GM23338 (cell line): ENCODE results near the gene ERC1. TPM values are rescaled to one million over a fixed set of nuclear protein-coding genes. Genes with fewer than 3 reads are reported as not detected.

Experiments
- ATAC-seq: fragments of 200-7000 bp; cut with Tn5 transposase; 3 replicates; pipeline ENCODE4 v1.9.1; 2020
- DNase-seq: peaks from one replicate; pipeline ENCODE4 v3.0.0-alpha.2; 2015; ENCODE audit warnings: low spot score
- H2AFZ ChIP-seq: fragments of 200-600 bp; sonication (generic); 2 replicates; pipeline ENCODE4 v1.8.0; 2016; ENCODE audit warnings: antibody characterized with exemption, mild to moderate bottlenecking, moderate library complexity
- H3F3A ChIP-seq: fragments of 200-600 bp; sonication (generic); replicated peaks from 2 replicates; pipeline ENCODE4 v1.8.0; 2017; ENCODE audit warnings: antibody characterized with exemption, mixed run types, low read depth
- H3K27ac ChIP-seq: fragments of 200-600 bp; sonication (generic); 2 replicates; pipeline ENCODE4 v1.6.1; 2016; ENCODE audit warnings: low read depth
- H3K27me3 ChIP-seq: fragments of 200-600 bp; sonication (generic); 2 replicates; pipeline ENCODE4 v1.8.0; 2016; ENCODE audit warnings: mild to moderate bottlenecking, mixed run types, moderate library complexity; ENCODE audit not compliant: insufficient read depth
- H3K36me3 ChIP-seq: fragments of 200-600 bp; sonication (generic); 2 replicates; pipeline ENCODE4 v1.8.0; 2016; ENCODE audit warnings: mild to moderate bottlenecking; ENCODE audit not compliant: insufficient read depth
- H3K4me1 ChIP-seq: fragments of 200-600 bp; sonication (generic); 2 replicates; pipeline ENCODE4 v1.8.0; 2016; ENCODE audit warnings: mild to moderate bottlenecking, moderate library complexity; ENCODE audit not compliant: insufficient read depth
- H3K4me2 ChIP-seq: fragments of 200-600 bp; sonication (generic); 2 replicates; pipeline ENCODE4 v1.7.1; 2017; ENCODE audit warnings: mixed run types
- H3K4me3 ChIP-seq: fragments of 200-600 bp; sonication (generic); 2 replicates; pipeline ENCODE4 v1.6.1; 2016; ENCODE audit warnings: mixed run types
- H3K79me2 ChIP-seq: fragments of 200-600 bp; sonication (generic); replicated peaks from 2 replicates; pipeline ENCODE4 v1.8.0; 2017; ENCODE audit warnings: mild to moderate bottlenecking; ENCODE audit not compliant: insufficient read depth
- H3K9me2 ChIP-seq: fragments of 200-600 bp; sonication (generic); 2 replicates; pipeline ENCODE4 v1.8.0; 2017; ENCODE audit not compliant: insufficient read depth
- H4K20me1 ChIP-seq: fragments of 200-600 bp; sonication (generic); replicated peaks from 2 replicates; pipeline ENCODE4 v1.8.0; 2017; ENCODE audit warnings: mild to moderate bottlenecking; ENCODE audit not compliant: insufficient read depth
- H3K27ac Mint-ChIP-seq: 2 replicates; pipeline ENCODE4 v1.8.0; 2020; ENCODE audit warnings: inconsistent platforms, mild to moderate bottlenecking, moderate library complexity, mixed read lengths
- H3K27me3 Mint-ChIP-seq: 3 replicates; pipeline ENCODE4 v1.8.0; 2022; ENCODE audit warnings: low read depth, mild to moderate bottlenecking, moderate library complexity, mixed read lengths, inconsistent platforms; ENCODE audit not compliant: insufficient read depth, poor library complexity
- H3K36me3 Mint-ChIP-seq: 3 replicates; pipeline ENCODE4 v1.8.0; 2021; ENCODE audit warnings: low read depth, mild to moderate bottlenecking, inconsistent platforms, moderate library complexity, mixed read lengths
- H3K4me1 Mint-ChIP-seq: 3 replicates; pipeline ENCODE4 v1.8.0; 2020; ENCODE audit warnings: mild to moderate bottlenecking, inconsistent platforms, mixed read lengths
- H3K4me3 Mint-ChIP-seq: 3 replicates; pipeline ENCODE4 v1.8.0; 2021; ENCODE audit warnings: moderate library complexity, mild to moderate bottlenecking, inconsistent platforms, mixed read lengths
- H3K9me3 Mint-ChIP-seq: 3 replicates; pipeline ENCODE4 v1.8.0; 2020; ENCODE audit warnings: moderate library complexity, mild to moderate bottlenecking, inconsistent platforms, mixed read lengths
- CREB1 ChIP-seq: fragments of 250-450 bp; sonication (Bioruptor Pico); IDR thresholded peaks from 2 replicates; pipeline ENCODE4 v1.5.0; 2020; ENCODE audit warnings: low read depth, mild to moderate bottlenecking, moderate library complexity
- CTCF ChIP-seq, 2 experiments: fragments of 200-600 bp in 1 of 2; sonication (generic) in 1 of 2; conservative IDR thresholded peaks; 2 replicates each; pipeline versions ENCODE4 v1.5.1 to v1.6.1; 2016 to 2017; ENCODE audit warnings: antibody characterized with exemption in 2 of 2, low read depth in 2 of 2, mild to moderate bottlenecking in 2 of 2, moderate library complexity in 1 of 2
- EZH2 ChIP-seq: fragments of 200-600 bp; sonication (generic); IDR thresholded peaks from one replicate; pipeline ENCODE4 v1.8.0; 2017; ENCODE audit warnings: antibody characterized with exemption, mild to moderate bottlenecking, low read depth; ENCODE audit not compliant: unreplicated experiment
- EZH2phosphoT487 ChIP-seq: fragments of 200-600 bp; sonication (generic); IDR thresholded peaks from one replicate; pipeline ENCODE4 v1.8.1; 2018; ENCODE audit warnings: antibody characterized with exemption; ENCODE audit not compliant: unreplicated experiment
- JUNB ChIP-seq: IDR thresholded peaks from one replicate; pipeline ENCODE4 v1.6.1; 2016; ENCODE audit warnings: antibody characterized with exemption; ENCODE audit not compliant: unreplicated experiment
- NANOG ChIP-seq: IDR thresholded peaks from 2 replicates; pipeline ENCODE4 v1.6.1; 2016; ENCODE audit warnings: antibody characterized with exemption, borderline replicate concordance
- POLR2AphosphoS5 ChIP-seq: IDR thresholded peaks from 2 replicates; pipeline ENCODE4 v1.6.1; 2016; ENCODE audit warnings: antibody characterized with exemption, low read depth
- REST ChIP-seq: IDR thresholded peaks from one replicate; pipeline ENCODE4 v1.6.1; 2018; ENCODE audit warnings: antibody characterized with exemption; ENCODE audit not compliant: unreplicated experiment
- ZNF114 ChIP-seq: fragments of 250-450 bp; sonication (Bioruptor Pico); IDR thresholded peaks from 2 replicates; pipeline ENCODE4 v1.5.0; 2020; ENCODE audit warnings: mild to moderate bottlenecking, moderate library complexity
- ZNF331 ChIP-seq: fragments of 250-450 bp; sonication (Bioruptor Pico); IDR thresholded peaks from 2 replicates; pipeline ENCODE4 v1.5.0; 2020; ENCODE audit warnings: low read depth, mild to moderate bottlenecking, moderate library complexity
- ZNF462 ChIP-seq: fragments of 250-450 bp; sonication (Bioruptor Pico); IDR thresholded peaks from 2 replicates; pipeline ENCODE4 v1.5.0; 2020; ENCODE audit warnings: mild to moderate bottlenecking, moderate library complexity
- polyA plus RNA-seq: library from polyadenylated mRNA; unstranded; fragments of >200 nt; fragmentation: Nextera tagmentation; extraction: Ambion mirVana; gene quantifications from 2 replicates; pipeline ENCODE4 v1.2.1, GENCODE V29; 2016
- total RNA-seq: library from RNA; depleted of rRNA; stranded (reverse); fragments of >200 nt; shearing (Covaris generic); gene quantifications from 2 replicates; pipeline ENCODE4 v1.2.3, GENCODE V29; 2014

The ERC1 gene
- total and polyA plus RNA-seq, 2 experiments from 2014 or later: 28.1 to 35.3 TPM

- Mint-ChIP-seq H3K27me3 (peaks cover 3% of the 10 kb centered on the region), H3K27ac (no peak overlapping the region), H3K4me1 (peaks cover 6% of the 10 kb centered on the region; the same call in 1 of the 3 replicates), H3K4me3 (no peak overlapping the region), H3K36me3 (peaks cover 3% of the 10 kb centered on the region; the same call in 1 of the 3 replicates), H3K9me3 (no peaks in the 10 kb centered on the region)
- no peaks in the 10 kb centered on the region for H3K9me2 ChIP-seq
- H3K36me3 ChIP-seq: no peaks in the 10 kb centered on the region; the same call in 1 of the 2 replicates
- no peak overlapping the region for H3K27ac ChIP-seq
- H4K20me1 ChIP-seq: 0 out of 2 replicates have a peak, but pooled peaks cover 6% of the 10 kb centered on the region
- no peaks in the 10 kb centered on the region; the same call in 1 of the 2 replicates for H3K79me2 ChIP-seq
- H3K4me3 ChIP-seq: no peak overlapping the region
- no peaks in the 10 kb centered on the region for H3K4me1 ChIP-seq
- no peak for DNase-seq
- no peak overlapping the region for H3K4me2 ChIP-seq
- no peak overlapping the region for H2AFZ ChIP-seq
- TF ChIP-seq JUNB: no peak
- TF ChIP-seq EZH2phosphoT487: no peak
- no peak for TF ChIP-seq NANOG
- TF ChIP-seq REST: no peak
- TF ChIP-seq EZH2: no peak
- TF ChIP-seq ZNF331 (CRISPR knock-in tag): no peak
- TF ChIP-seq ZNF462 (CRISPR knock-in tag): no peak
- no peak for TF ChIP-seq ZNF114 (CRISPR knock-in tag)
- no peak for TF ChIP-seq POLR2AphosphoS5
- no peak for TF ChIP-seq CTCF (conservative IDR thresholded peaks at IDR 0.05; ENCODE audit: low read depth in 2 of 2)
- no peak for TF ChIP-seq CREB1 (CRISPR knock-in tag)
- H3F3A ChIP-seq: no peaks in the 10 kb centered on the region
- no peaks in the 10 kb centered on the region for H3K27me3 ChIP-seq
- no peak for ATAC-seq
These were observed 183.6 kb downstream of the ERC1 start for GRCh38 chr12:1174659-1175058.
